Prostate gland (tissue), 2 donors: ENCODE measurements around the gene TNNI2.

Source experiments
- CTCF ChIP-seq, 4 experiments: fragments of 200-600 bp in 2 of 4; fragments of 450-650 bp in 2 of 4; sonication (generic) in 2 of 4; IDR thresholded peaks; 1 replicate in 3 of 4; 2 replicates in 1 of 4; pipeline ENCODE4 v1.5.1; 2016 to 2019; ENCODE audit warnings: antibody characterized with exemption in 4 of 4, mild to moderate bottlenecking in 2 of 4, moderate library complexity in 2 of 4
- POLR2A ChIP-seq: fragments of 450-650 bp; IDR thresholded peaks from one replicate; pipeline ENCODE4 v1.6.1; 2016; ENCODE audit warnings: antibody characterized with exemption, mild to moderate bottlenecking

DNA sequence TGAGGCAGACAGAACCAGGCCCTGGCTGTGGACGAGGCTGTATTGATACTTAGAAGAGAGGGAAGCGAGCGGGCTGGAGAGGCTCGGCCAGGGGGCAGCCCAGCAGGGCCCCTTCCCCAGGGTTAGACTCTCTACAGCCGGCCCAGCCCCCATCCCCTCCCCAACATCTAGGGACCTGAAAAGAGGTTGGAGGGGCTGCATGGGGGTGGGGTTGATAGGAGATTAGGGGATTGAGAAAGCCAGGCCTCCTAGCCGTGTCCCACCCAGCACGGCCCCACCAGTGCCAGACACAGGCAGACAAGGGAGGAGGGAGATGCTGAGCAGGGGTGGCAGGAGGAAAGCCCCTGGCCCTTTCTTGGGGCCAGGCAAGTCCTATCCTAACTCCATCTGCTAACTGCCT is 19.8 kb downstream of the TNNI2 start:
- TF ChIP-seq CTCF (IDR thresholded peaks at IDR 0.05) (no peak), POLR2A (no peak)
